ENCODE results near the gene CIB4. TPM values are rescaled to one million over a fixed set of nuclear protein-coding genes. Genes with fewer than 3 reads are reported as not detected.

The CIB4 gene

DNA sequence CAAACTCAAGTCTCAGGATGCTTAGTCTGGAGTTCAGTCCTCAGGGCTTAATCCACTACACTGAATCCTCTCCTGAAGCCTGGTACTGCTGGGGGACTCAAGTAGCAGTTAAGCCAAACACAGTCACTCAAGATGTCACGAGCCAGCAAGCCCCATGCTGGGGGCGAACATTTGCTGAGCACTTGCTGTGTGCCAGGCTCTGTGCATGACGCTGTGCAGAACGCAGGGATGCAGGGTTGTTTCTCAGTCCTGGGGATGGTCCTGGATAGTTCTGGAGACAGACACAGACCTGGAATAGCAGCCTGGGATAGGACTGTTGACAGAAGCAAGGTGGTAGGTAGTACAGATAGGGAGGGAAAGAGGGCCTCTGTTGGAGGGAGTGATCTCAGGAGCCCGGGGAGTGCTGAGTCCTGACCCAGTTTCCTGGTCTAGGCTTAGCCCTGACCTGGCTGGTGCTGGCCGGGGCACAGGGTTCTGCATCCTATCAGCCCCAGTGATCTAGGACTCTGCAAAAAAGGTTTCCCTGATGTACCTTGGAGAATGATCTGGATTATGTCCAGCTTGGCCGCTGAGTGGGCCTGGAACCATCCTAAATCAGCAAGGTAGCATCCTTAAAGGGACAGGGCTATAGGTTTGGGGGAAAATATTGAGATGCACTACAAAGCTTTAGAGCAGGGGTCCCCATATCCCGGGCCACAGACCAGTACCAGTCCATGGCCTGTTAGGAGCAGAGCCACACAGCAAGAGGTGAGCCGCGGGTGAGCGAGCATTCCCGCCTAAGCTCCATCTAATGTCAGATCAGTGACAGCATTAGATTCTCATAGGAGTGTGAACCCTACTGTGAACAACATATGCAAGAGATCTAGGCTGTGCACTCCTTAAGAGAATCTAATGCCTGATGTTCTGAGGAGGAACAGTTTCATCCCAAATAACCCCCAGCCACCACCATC lies 108.6 kb downstream of the CIB4 start:
- no peak overlapping the region for H3K4me3 ChIP-seq (ENCODE audit: low read length)
- no peak overlapping the region for H3K9ac ChIP-seq (ENCODE audit: low read depth, low read length)
- H3K4me1 ChIP-seq (ENCODE audit: control insufficient read depth, insufficient read depth, low read length) = no peaks in the 10 kb centered on the region
- H3K27me3 ChIP-seq (ENCODE audit: control insufficient read depth, insufficient read depth, low read length) = peaks cover 67% of the 10 kb centered on the region
- H3K9me3 ChIP-seq (replicated peaks; ENCODE audit: low read length) = no peaks in the 10 kb centered on the region
- no peaks in the 10 kb centered on the region for H3K36me3 ChIP-seq (ENCODE audit: insufficient read depth, low read length)
- no peak overlapping the region for H3K4me2 ChIP-seq (ENCODE audit: low read length)

Small RNAs within 50 kb of the gene (small RNA-seq; reads per million reads assigned to genes)
- not detected for gene AC015977.1

Data from skeletal muscle satellite cell (primary cell).